CD4-positive, alpha-beta T cell (primary cell): ENCODE results near the gene CDK2AP2. TPM values are rescaled to one million over a fixed set of nuclear protein-coding genes. Genes with fewer than 3 reads are reported as not detected.
"Not testable (repeated sequence)": the region's sequence is repeated elsewhere in the genome, so short reads cannot be mapped to it uniquely, and the experiment has no call there.

ENCODE experiments used
- ATAC-seq: fragments of 200-7000 bp; cut with Tn5 transposase; one replicate; pipeline ENCODE4 v1.10.0; 2022; ENCODE audit warnings: mild to moderate bottlenecking; ENCODE audit not compliant: poor library complexity
- CTCF ChIA-PET: fragments of 350-600 bp; sonication (Branson Sonifier 250); formaldehyde crosslinking; loops from one replicate; lab custom pipeline; 2021; ENCODE audit warnings: antibody characterized with exemption, inconsistent platforms; lab: Charles Lee
- POLR2A ChIA-PET: fragments of 350-600 bp; sonication (Branson Sonifier 250); formaldehyde crosslinking; loops from one replicate; lab custom pipeline; 2021; ENCODE audit warnings: antibody characterized with exemption, inconsistent platforms; lab: Charles Lee
- DNase-seq, 14 experiments: peaks; one replicate each; pipeline ENCODE4 v3.0.0-alpha.2; 2013 to 2020; ENCODE audit warnings: mixed read lengths in 2 of 14
- H3K27ac ChIP-seq, 2 donors: one replicate each; pipeline versions ENCODE4 v1.5.1 to v1.7.0; 2013; ENCODE audit warnings: low read length in 2 of 2, low read depth in 1 of 2, mild to moderate bottlenecking in 1 of 2
- H3K27me3 ChIP-seq, 2 experiments: 1 replicate in 1 of 2; 2 replicates in 1 of 2; pipeline versions ENCODE4 v1.6.1 to v1.7.0; 2013; ENCODE audit warnings: low read length in 2 of 2, control low read depth in 1 of 2, mild to moderate bottlenecking in 1 of 2, moderate library complexity in 1 of 2; ENCODE audit not compliant: insufficient read depth in 2 of 2, control insufficient read depth in 1 of 2
- H3K36me3 ChIP-seq: one replicate; pipeline ENCODE4 v1.6.1; 2013; ENCODE audit warnings: low read length, control low read depth; ENCODE audit not compliant: insufficient read depth
- H3K4me1 ChIP-seq: one replicate; pipeline ENCODE4 v1.6.1; 2013; ENCODE audit warnings: low read length, control low read depth; ENCODE audit not compliant: insufficient read depth
- H3K4me3 ChIP-seq: one replicate; pipeline ENCODE4 v1.5.1; 2013; ENCODE audit warnings: mild to moderate bottlenecking, low read length, moderate library complexity
- H3K9me3 ChIP-seq, 2 experiments: 1 replicate in 1 of 2; 2 replicates in 1 of 2; pipeline versions ENCODE4 v1.6.1 to v1.7.0; 2013; ENCODE audit warnings: low read length in 2 of 2, mild to moderate bottlenecking in 2 of 2, control low read depth in 1 of 2, moderate library complexity in 1 of 2; ENCODE audit not compliant: control insufficient read depth in 1 of 2, insufficient read depth in 1 of 2
- H3K27ac Mint-ChIP-seq: one replicate; pipeline ENCODE4 v1.8.0; 2020; ENCODE audit warnings: mixed read lengths
- H3K27me3 Mint-ChIP-seq: one replicate; pipeline ENCODE4 v1.8.0; 2021; ENCODE audit warnings: mixed read lengths
- H3K36me3 Mint-ChIP-seq: one replicate; pipeline ENCODE4 v1.8.0; 2021; ENCODE audit warnings: low read depth, mixed read lengths
- H3K4me1 Mint-ChIP-seq: one replicate; pipeline ENCODE4 v1.8.0; 2021; ENCODE audit warnings: low read depth, mixed read lengths
- H3K4me3 Mint-ChIP-seq: one replicate; pipeline ENCODE4 v1.8.0; 2020; ENCODE audit warnings: mild to moderate bottlenecking, mixed read lengths
- H3K9me3 Mint-ChIP-seq: one replicate; pipeline ENCODE4 v1.8.0; 2020; ENCODE audit warnings: mixed read lengths
- CTCF ChIP-seq: fragments of 200-600 bp; IDR thresholded peaks from one replicate; pipeline ENCODE4 v1.8.0; 2022; ENCODE audit warnings: antibody characterized with exemption, mild to moderate bottlenecking
- intact Hi-C, 2 experiments: fragments of 100-400 bp; cut with DNase I in 1 of 2; cut with micrococcal nuclease in 1 of 2; formaldehyde crosslinking; loops; one replicate each; pipeline versions ENCODE4 v1.15.1 to v1.9.0; 2023 to 2025; cut with DNase I, micrococcal nuclease
- total RNA-seq, 174 experiments: library from RNA in 2 of 174; stranded (reverse) in 2 of 174; gene quantifications; one replicate each; pipeline ENCODE4 v1.2.3 and lab custom pipeline; 2021 to 2026

Gene CDK2AP2
- total RNA-seq, 2 experiments from 2014 or later = 19.5 to 22.0 TPM

DNA sequence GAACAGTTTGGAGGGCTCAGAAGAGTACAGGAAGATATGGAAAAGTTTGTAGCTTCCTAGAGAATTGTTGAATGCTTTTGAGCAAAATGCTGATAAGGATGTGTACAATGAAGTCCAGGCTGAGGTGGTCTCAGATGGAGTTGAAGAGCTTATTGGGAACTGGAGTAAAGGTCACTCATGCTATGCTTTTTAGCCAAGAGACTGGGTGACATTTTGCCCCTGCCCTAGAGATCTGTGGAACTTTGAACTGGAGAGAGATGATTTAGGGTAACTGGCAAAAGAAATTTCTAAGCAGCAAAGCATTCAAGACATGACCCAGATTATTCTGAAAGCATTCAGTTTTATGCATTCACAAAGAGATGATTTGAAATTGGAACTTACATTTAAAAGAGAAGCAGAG lies 43.2 kb upstream of the CDK2AP2 start:
- Histone ChIP-seq H3K4me1 (no peaks in the 10 kb centered on the region), H3K36me3 (no peaks in the 10 kb centered on the region), H3K9me3 (no peaks in the 10 kb centered on the region), H3K27ac (no peak overlapping the region), H3K27me3 (no peaks in the 10 kb centered on the region), H3K4me3 (no peak overlapping the region)
- H3K27ac Mint-ChIP-seq = no peak overlapping the region
- no peak overlapping the region for H3K4me3 Mint-ChIP-seq
- ATAC-seq (no peak), DNase-seq (no peak)
- H3K27me3 Mint-ChIP-seq = peaks cover 7% of the 10 kb centered on the region
- H3K36me3 Mint-ChIP-seq = no peaks in the 10 kb centered on the region
- POLR2A ChIA-PET = no interaction called here
- intact Hi-C loops = no loop called here
- TF ChIP-seq CTCF = no peak
- CTCF ChIA-PET = no interaction called here
- H3K4me1 Mint-ChIP-seq = no peaks in the 10 kb centered on the region
- H3K9me3 Mint-ChIP-seq = peaks cover 5% of the 10 kb centered on the region

- Mint-ChIP-seq H3K36me3 (no peaks in the 10 kb centered on the region), H3K4me1 (no peaks in the 10 kb centered on the region), H3K27me3 (peaks cover 3% of the 10 kb centered on the region), H3K27ac (no peak overlapping the region), H3K9me3 (peaks cover 5% of the 10 kb centered on the region), H3K4me3 (no peak overlapping the region)
- Histone ChIP-seq H3K27me3 (no peaks in the 10 kb centered on the region), H3K4me1 (no peaks in the 10 kb centered on the region), H3K9me3 (no peaks in the 10 kb centered on the region), H3K4me3 (no peak overlapping the region), H3K36me3 (no peaks in the 10 kb centered on the region), H3K27ac (no peak overlapping the region)
- intact Hi-C loops = loop anchor here in 1 of 2 experiments (10.0 kb wide), 1 partner anchor 844 kb away; no protein-coding TSS in a partner anchor
- no peak for ATAC-seq
- ChIA-PET CTCF (interaction anchor here (1.2 kb wide), 1 partner anchor 12 kb away, joined by 3 read pairs; no protein-coding TSS in a partner anchor), POLR2A (no interaction called here)
- no peak for DNase-seq
- TF ChIP-seq CTCF = no peak
These were observed 40.7 kb upstream of the CDK2AP2 start for GRCh38 chr11:67548555-67549110.

DNA sequence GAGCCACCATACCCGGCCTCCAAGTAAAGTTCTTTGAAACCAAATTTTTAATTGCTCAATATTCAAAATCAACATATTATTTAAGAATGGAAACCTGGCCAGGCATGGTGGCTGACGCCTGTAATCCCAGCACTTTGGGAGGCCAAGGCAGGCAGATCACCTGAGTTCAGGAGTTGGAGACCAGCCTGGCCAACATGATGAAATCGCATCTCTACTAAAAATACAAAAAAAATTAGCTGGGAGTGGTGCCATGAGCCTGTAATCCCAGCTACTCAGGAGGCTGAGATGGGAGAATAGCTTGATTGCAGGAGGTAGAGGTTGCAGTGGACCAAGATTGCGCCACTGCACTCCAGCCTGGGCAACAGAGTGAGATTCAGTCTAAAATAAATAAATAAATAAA lies 40.1 kb upstream of the CDK2AP2 start:
- ATAC-seq, H3K27me3 ChIP-seq, H3K9me3 ChIP-seq, H3K4me3 ChIP-seq, H3K36me3 ChIP-seq, H3K27me3 Mint-ChIP-seq, H3K27ac Mint-ChIP-seq, H3K4me1 ChIP-seq, H3K4me1 Mint-ChIP-seq, POLR2A ChIA-PET, H3K4me3 Mint-ChIP-seq, DNase-seq, H3K27ac ChIP-seq, H3K36me3 Mint-ChIP-seq, H3K9me3 Mint-ChIP-seq: not testable (repeated sequence)
- intact Hi-C loops = loop anchor here in 1 of 2 experiments (10.0 kb wide), 1 partner anchor 843 kb away; no protein-coding TSS in a partner anchor
- CTCF ChIA-PET = interaction anchor here (0.6 to 1.2 kb wide), 2 partner anchors 8 to 13 kb away, joined by 3 read pairs; no protein-coding TSS in a partner anchor

DNA sequence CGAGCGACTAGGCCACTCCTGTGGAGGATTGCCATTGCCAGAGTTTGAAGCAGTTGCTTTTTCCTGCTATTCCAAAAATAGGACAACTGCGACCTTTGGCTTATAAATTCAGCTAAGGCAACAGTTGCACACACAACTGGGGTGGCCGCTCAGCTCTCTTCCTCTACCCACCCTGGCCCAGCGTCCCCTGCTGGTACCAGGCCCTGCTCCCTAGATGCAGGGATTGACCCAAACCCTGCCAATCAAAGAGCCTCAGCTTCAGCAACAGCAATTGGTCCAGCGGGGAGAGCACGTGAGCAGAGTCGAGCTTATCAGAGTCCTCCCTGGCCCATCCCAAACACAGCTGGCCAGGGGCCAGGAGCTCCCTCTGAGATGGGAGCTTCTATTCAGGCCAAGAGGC lies 37.3 kb upstream of the CDK2AP2 start:
- Histone ChIP-seq H3K9me3 (no peaks in the 10 kb centered on the region), H3K27me3 (no peaks in the 10 kb centered on the region), H3K4me3 (no peak overlapping the region), H3K4me1 (no peaks in the 10 kb centered on the region), H3K27ac (no peak overlapping the region), H3K36me3 (no peaks in the 10 kb centered on the region)
- H3K27ac Mint-ChIP-seq = no peak overlapping the region
- ChIA-PET CTCF (no interaction called here), POLR2A (no interaction called here)
- H3K36me3 Mint-ChIP-seq = no peaks in the 10 kb centered on the region
- no peaks in the 10 kb centered on the region for H3K4me1 Mint-ChIP-seq
- TF ChIP-seq CTCF = no peak
- no peak for DNase-seq
- no peaks in the 10 kb centered on the region for H3K9me3 Mint-ChIP-seq
- ATAC-seq = no peak
- peaks cover 3% of the 10 kb centered on the region for H3K27me3 Mint-ChIP-seq
- intact Hi-C loops = loop anchor here in 1 of 2 experiments (10.0 kb wide), 1 partner anchor 840 kb away; no protein-coding TSS in a partner anchor
- no peak overlapping the region for H3K4me3 Mint-ChIP-seq
